ENCODE results near the gene N4BP3. TPM values are rescaled to one million over a fixed set of nuclear protein-coding genes. Genes with fewer than 3 reads are reported as not detected.

The N4BP3 gene
- total and polyA plus RNA-seq, 2 of the 4 experiments (the other 2 are of a cell fraction) = 0.14 to 0.18 TPM

- Histone ChIP-seq H4K91ac (ENCODE audit: insufficient read depth, low read depth, low read length) (no peak overlapping the region), H2BK15ac (ENCODE audit: low read depth, low read length) (no peak overlapping the region), H3K27ac (ENCODE audit: insufficient read depth, low read length) (peak overlapping the region; percentile 48; the same call in 1 of the 2 replicates), H3K9me3 (ENCODE audit: control insufficient read depth, insufficient read depth, low read length) (no peaks in the 10 kb centered on the region), H3K27me3 (ENCODE audit: control insufficient read depth, insufficient read depth, low read length) (no peaks in the 10 kb centered on the region), H2BK20ac (ENCODE audit: low read depth, low read length) (no peak overlapping the region), H2BK5ac (ENCODE audit: low read depth, low read length, poor library complexity, severe bottlenecking) (no peak overlapping the region), H2AK9ac (replicated peaks; ENCODE audit: low read depth, low read length, poor library complexity) (no peak overlapping the region), H4K8ac (ENCODE audit: low read depth in 2 of 2, low read length in 2 of 2) (no peak overlapping the region), H3K4ac (ENCODE audit: low read depth, low read length) (no peak overlapping the region), H4K5ac (ENCODE audit: low read depth, low read length) (no peak overlapping the region), H3K9ac (ENCODE audit: low read depth, low read length) (no peak overlapping the region), H3K4me2 (ENCODE audit: low read depth, low read length) (no peak overlapping the region; the same call in 1 of the 2 replicates), H2BK120ac (ENCODE audit: low read depth, low read length) (no peak overlapping the region), H3K4me1 (ENCODE audit: control insufficient read depth, insufficient read depth, low read length) (peaks cover 3% of the 10 kb centered on the region; the same call in 1 of the 2 replicates), H3K36me3 (ENCODE audit: control insufficient read depth, insufficient read depth, low read length) (peaks cover 44% of the 10 kb centered on the region), H3K18ac (ENCODE audit: low read depth, low read length) (no peak overlapping the region), H3K14ac (replicated peaks; ENCODE audit: low read depth, low read length) (no peak overlapping the region), H2AFZ (replicated peaks; ENCODE audit: low read length, poor library complexity) (peak overlapping the region; percentile 16), H3K9me1 (ENCODE audit: insufficient read depth, low read length) (no peaks in the 10 kb centered on the region), H3K23ac (ENCODE audit: low read depth, low read length) (no peak overlapping the region), H3K56ac (ENCODE audit: extremely low read depth, insufficient read depth, low read length) (no peak overlapping the region), H2AK5ac (ENCODE audit: low read depth, low read length) (peak overlapping the region; percentile 31; the same call in 1 of the 2 replicates), H3K79me1 (ENCODE audit: low read depth in 1 of 2, low read length in 2 of 2) (no peaks in the 10 kb centered on the region; a peak in 2 of 4 replicates), H3K4me3 (ENCODE audit: insufficient read depth, low read depth, low read length) (no peak overlapping the region), H4K20me1 (ENCODE audit: insufficient read depth, low read length) (peaks cover 10% of the 10 kb centered on the region; the same call in 1 of the 2 replicates)
- TF ChIP-seq CEBPB (IDR thresholded peaks at IDR 0.05; ENCODE audit: low read depth, low read length) (no peak), NFE2L2 (IDR thresholded peaks at IDR 0.05; ENCODE audit: low read depth, low read length) (no peak), BHLHE40 (IDR thresholded peaks at IDR 0.05; ENCODE audit: low read depth, low read length) (no peak), CTCF (conservative IDR thresholded peaks at IDR 0.05; ENCODE audit: low read depth, low read length) (no peak), MAZ (IDR thresholded peaks at IDR 0.05; ENCODE audit: borderline replicate concordance, low read depth, low read length) (no peak), SMC3 (IDR thresholded peaks at IDR 0.05; ENCODE audit: low read depth, low read length) (no peak), CHD1 (IDR thresholded peaks at IDR 0.05; ENCODE audit: low read depth, low read length) (no peak), RAD21 (IDR thresholded peaks at IDR 0.05; ENCODE audit: low read length) (no peak), FOS (IDR thresholded peaks at IDR 0.05; ENCODE audit: low read depth, low read length) (no peak), POLR2A (IDR thresholded peaks at IDR 0.05; ENCODE audit: low read depth, low read length) (no peak), USF2 (IDR thresholded peaks at IDR 0.05; ENCODE audit: low read depth, low read length) (no peak), ELK1 (IDR thresholded peaks at IDR 0.05; ENCODE audit: borderline replicate concordance, low read depth, low read length) (no peak), RCOR1 (IDR thresholded peaks at IDR 0.05; ENCODE audit: insufficient replicate concordance, low read length) (no peak), RFX5 (IDR thresholded peaks at IDR 0.05; ENCODE audit: low read depth, low read length) (no peak), MAFK (IDR thresholded peaks at IDR 0.05; ENCODE audit: low read depth, low read length) (no peak), MXI1 (IDR thresholded peaks at IDR 0.05; ENCODE audit: borderline replicate concordance, low read depth, low read length) (no peak)
- ATAC-seq (ENCODE audit: low read depth) (peak; percentile 84), DNase-seq (peak; percentile 59)
- POLR2A ChIA-PET (ENCODE audit: unreplicated experiment) = no interaction called here
- 17% methylated on average over 7 of the region's 10 CpGs; no CpG with 5 or more reads in 1 of the 2 experiments for WGBS, 2 experiments (ENCODE audit: extremely low coverage in 2 of 2, insufficient read length in 1 of 2)
- intact Hi-C loops (cut with micrococcal nuclease) (no loop called here), in situ Hi-C loops (cut with MboI; ENCODE audit: low sequenced_read_pairs) (no loop called here), dilution Hi-C loops (cut with HindIII; ENCODE audit: low sequenced_read_pairs, unreplicated experiment) (no loop called here)
- no TSS peak for BruUV-seq (replicated peaks)
- CTCF ChIA-PET = no interaction called here
Observed at GRCh38 chr5:178143901-178144300, 30.6 kb downstream of the N4BP3 start.

Data from IMR-90 (cell line).